ENCODE measurements around the gene IGLL5. TPM values are rescaled to one million over a fixed set of nuclear protein-coding genes. Genes with fewer than 3 reads are reported as not detected.

IGLL5 gene
- total RNA-seq, 1 donor from 2014 or later: 0.47 TPM

DNA sequence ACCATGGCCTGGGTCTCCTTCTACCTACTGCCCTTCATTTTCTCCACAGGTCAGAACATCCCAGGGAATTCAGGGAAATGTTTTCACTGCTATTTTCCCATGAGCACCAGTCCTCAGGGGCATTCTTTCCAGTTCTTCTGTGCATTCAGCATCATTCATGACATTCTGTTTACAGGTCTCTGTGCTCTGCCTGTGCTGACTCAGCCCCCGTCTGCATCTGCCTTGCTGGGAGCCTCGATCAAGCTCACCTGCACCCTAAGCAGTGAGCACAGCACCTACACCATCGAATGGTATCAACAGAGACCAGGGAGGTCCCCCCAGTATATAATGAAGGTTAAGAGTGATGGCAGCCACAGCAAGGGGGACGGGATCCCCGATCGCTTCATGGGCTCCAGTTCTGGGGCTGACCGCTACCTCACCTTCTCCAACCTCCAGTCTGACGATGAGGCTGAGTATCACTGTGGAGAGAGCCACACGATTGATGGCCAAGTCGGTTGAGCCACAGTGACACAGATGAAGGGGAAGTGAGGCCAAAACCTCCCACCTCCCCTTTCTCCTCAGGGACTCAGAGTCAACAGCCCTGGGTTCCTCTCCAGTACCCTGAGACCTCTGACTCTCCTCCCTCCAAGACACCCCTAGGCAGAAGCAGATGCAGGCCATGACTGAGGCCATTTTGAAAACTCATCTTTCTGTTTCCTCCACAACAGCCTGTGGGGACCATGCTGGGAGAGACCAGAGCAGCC is 15.9 kb upstream of the IGLL5 start:
- Histone ChIP-seq H3K27ac (replicated peaks) (no peak overlapping the region), H3K9me3 (replicated peaks) (peaks cover 16% of the 10 kb centered on the region), H3K36me3 (no peaks in the 10 kb centered on the region), H3K4me3 (no peak overlapping the region), H3K4me1 (peaks cover 2% of the 10 kb centered on the region), H3K27me3 (ENCODE audit: low read depth) (peaks cover 50% of the 10 kb centered on the region)
- TF ChIP-seq, protein P1, sequence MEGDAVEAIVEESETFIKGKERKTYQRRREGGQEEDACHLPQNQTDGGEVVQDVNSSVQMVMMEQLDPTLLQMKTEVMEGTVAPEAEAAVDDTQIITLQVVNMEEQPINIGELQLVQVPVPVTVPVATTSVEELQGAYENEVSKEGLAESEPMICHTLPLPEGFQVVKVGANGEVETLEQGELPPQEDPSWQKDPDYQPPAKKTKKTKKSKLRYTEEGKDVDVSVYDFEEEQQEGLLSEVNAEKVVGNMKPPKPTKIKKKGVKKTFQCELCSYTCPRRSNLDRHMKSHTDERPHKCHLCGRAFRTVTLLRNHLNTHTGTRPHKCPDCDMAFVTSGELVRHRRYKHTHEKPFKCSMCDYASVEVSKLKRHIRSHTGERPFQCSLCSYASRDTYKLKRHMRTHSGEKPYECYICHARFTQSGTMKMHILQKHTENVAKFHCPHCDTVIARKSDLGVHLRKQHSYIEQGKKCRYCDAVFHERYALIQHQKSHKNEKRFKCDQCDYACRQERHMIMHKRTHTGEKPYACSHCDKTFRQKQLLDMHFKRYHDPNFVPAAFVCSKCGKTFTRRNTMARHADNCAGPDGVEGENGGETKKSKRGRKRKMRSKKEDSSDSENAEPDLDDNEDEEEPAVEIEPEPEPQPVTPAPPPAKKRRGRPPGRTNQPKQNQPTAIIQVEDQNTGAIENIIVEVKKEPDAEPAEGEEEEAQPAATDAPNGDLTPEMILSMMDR (IDR thresholded peaks at IDR 0.05; ENCODE audit: borderline replicate concordance): no peak
- intact Hi-C loops (cut with micrococcal nuclease): no loop called here
- no peak for DNase-seq

DNA sequence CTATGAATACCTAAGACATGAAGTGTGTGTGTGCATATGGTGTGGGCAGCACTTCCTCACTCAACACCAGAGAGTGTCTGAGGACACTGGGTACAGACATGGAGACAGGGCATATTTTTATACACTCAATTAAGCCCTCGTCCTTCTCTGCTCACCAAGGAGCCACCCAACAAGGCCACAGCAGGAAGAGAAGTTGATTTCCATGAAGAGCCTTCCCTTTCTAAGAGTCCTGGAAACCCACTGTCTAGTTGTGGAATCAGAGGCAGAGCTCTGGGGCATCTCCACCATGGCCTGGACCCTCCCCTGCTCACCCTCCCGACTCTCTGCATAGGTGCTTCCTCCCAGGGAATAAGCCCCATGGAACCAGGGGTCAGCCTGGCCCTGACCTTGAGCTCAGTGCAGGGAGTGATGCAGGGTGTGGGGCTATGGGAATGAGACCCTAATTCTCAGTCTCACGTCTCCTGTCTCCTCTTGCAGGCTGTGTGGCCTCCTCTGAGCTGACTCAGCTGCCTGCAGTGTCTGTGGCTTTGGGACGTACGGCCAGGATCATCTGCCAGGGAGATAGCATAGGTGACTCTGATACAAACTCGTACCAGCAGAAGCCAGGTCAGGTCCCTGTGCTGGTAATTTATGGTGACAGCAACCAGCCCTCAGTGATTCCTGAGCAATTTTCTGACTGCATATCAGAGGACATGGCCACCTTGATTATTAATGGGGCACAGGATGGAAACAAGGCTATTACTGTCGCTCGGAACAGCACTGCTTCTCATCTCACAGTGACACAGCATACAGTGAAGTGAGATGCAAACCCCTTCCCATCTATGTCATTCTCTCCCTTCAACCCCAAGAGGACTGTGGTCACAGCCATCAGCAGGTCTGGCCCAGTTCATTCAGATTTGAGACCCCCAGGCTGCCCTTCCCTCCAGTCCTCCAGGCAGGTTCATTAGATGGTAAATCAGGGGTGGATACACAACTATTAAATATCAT is 14.6 kb upstream of the IGLL5 start:
- Histone ChIP-seq H3K4me1 (no peaks in the 10 kb centered on the region), H3K36me3 (no peaks in the 10 kb centered on the region), H3K4me3 (no peak overlapping the region), H3K27ac (replicated peaks) (no peak overlapping the region), H3K9me3 (replicated peaks) (peaks cover 16% of the 10 kb centered on the region), H3K27me3 (ENCODE audit: low read depth) (peaks cover 48% of the 10 kb centered on the region)
- TF ChIP-seq, protein P1 (IDR thresholded peaks at IDR 0.05; ENCODE audit: borderline replicate concordance): no peak
- intact Hi-C loops (cut with micrococcal nuclease): no loop called here
- no peak for DNase-seq

DNA sequence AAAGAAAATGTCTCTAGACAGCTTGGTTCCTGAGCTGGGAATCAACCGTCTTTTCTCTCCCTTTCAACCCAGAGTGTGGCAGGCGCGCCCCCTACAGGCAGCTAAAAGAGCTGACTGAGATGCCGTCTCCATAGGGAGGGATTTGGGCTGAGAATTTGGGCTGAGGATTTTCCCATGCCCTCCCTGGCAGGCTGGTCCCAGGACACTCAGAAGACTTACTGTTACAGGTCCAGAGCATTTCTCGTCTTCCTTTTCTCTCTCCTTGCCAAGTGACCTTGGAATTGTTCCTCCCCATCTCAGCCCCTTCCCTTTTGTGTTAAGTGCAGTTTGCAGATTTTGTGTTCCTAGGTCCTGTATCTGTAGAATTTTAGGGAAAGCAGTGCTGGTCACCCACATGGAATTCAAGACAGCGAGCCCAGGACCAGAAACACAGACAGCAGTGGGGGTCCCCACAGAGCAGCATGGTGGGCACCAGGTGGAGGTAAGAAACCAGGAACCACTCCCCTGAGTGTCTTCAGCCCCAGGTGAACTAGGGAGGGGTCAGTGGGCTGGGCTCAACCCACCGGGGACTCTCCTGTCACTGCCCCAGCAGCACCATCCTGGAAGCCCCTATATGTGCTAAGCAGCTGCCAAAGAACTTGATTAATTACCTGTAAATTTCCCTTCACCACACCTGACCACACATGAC is 9.9 kb upstream of the IGLL5 start:
- Histone ChIP-seq H3K4me3 (no peak overlapping the region), H3K4me1 (no peaks in the 10 kb centered on the region), H3K9me3 (replicated peaks) (peaks cover 16% of the 10 kb centered on the region), H3K36me3 (no peaks in the 10 kb centered on the region), H3K27ac (replicated peaks) (no peak overlapping the region), H3K27me3 (ENCODE audit: low read depth) (peaks cover 59% of the 10 kb centered on the region)
- TF ChIP-seq, protein P1 (IDR thresholded peaks at IDR 0.05; ENCODE audit: borderline replicate concordance): peak; percentile 71
- DNase-seq: peak; percentile 50
- intact Hi-C loops (cut with micrococcal nuclease): no loop called here

DNA sequence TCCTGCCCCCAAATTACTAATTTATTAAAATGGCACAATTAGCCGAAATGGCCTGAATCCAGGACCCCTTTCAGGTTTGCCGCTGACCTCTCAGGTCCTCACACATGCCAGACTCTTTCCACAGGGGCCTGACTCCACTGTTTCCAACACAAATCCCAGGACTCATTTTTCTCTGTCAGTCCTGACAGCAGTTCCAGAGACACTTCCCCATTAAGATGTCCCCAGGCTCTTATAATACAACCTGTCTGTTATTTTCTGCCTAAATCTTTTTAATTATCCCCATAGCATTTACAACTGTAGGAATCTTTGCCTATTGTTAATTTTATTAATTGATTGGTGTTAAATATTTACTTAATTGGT is 9.4 kb upstream of the IGLL5 start:
- H3K9me3 ChIP-seq (replicated peaks): peaks cover 16% of the 10 kb centered on the region
- H3K27me3 ChIP-seq (ENCODE audit: low read depth): peaks cover 54% of the 10 kb centered on the region
- intact Hi-C loops (cut with micrococcal nuclease): no loop called here
- DNase-seq: no peak
- no peaks in the 10 kb centered on the region for H3K4me1 ChIP-seq
- no peak overlapping the region for H3K4me3 ChIP-seq
- no peak overlapping the region for H3K27ac ChIP-seq (replicated peaks)
- TF ChIP-seq, protein P1 (IDR thresholded peaks at IDR 0.05; ENCODE audit: borderline replicate concordance): no peak
- H3K36me3 ChIP-seq: no peaks in the 10 kb centered on the region
